HEK293T (cell line): Measurements from ENCODE around the gene AQP12A.

Experiments
- CTCF ChIA-PET: fragments of 350-600 bp; formaldehyde crosslinking; extraction: SDS; loops from one replicate; lab custom pipeline; 2021; ENCODE audit warnings: antibody characterized with exemption, inconsistent platforms; lab: Yijun Ruan, JAX
- POLR2A ChIA-PET: fragments of 350-600 bp; formaldehyde crosslinking; extraction: SDS; loops from one replicate; lab custom pipeline; 2020; ENCODE audit warnings: antibody characterized with exemption, inconsistent platforms; lab: Yijun Ruan, JAX
- DNase-seq: peaks from one replicate; pipeline ENCODE4 v3.0.0; 2012; ENCODE audit warnings: mixed read lengths; ENCODE audit errors: extremely low spot score
- ARNT ChIP-seq: fragments of 450-650 bp; IDR thresholded peaks from 2 replicates; pipeline ENCODE4 v1.6.1; 2017; ENCODE audit warnings: mild to moderate bottlenecking
- BHLHE40 ChIP-seq: fragments of 450-650 bp; IDR thresholded peaks from 2 replicates; pipeline ENCODE4 v1.6.1; 2016; ENCODE audit warnings: mild to moderate bottlenecking, moderate library complexity, borderline replicate concordance
- CTBP1 ChIP-seq: fragments of 450-650 bp; IDR thresholded peaks from 2 replicates; pipeline ENCODE4 v1.6.1; 2016; ENCODE audit warnings: borderline replicate concordance
- ELF4 ChIP-seq: fragments of 450-650 bp; IDR thresholded peaks from 2 replicates; pipeline ENCODE4 v1.6.1; 2017; ENCODE audit warnings: antibody characterized with exemption
- FOXA1 ChIP-seq: fragments of 450-650 bp; IDR thresholded peaks from 2 replicates; pipeline ENCODE4 v1.6.1; 2016; ENCODE audit warnings: mild to moderate bottlenecking
- FOXK2 ChIP-seq: fragments of 450-650 bp; IDR thresholded peaks from 2 replicates; pipeline ENCODE4 v1.6.1; 2016; ENCODE audit warnings: mild to moderate bottlenecking
- FOXM1 ChIP-seq: fragments of 450-650 bp; IDR thresholded peaks from 2 replicates; pipeline ENCODE4 v1.6.1; 2017; ENCODE audit warnings: mild to moderate bottlenecking, borderline replicate concordance
- HDGF ChIP-seq: fragments of 450-650 bp; IDR thresholded peaks from 2 replicates; pipeline ENCODE4 v1.6.1; 2017; ENCODE audit warnings: antibody characterized with exemption, borderline replicate concordance
- L3MBTL2 ChIP-seq: fragments of 450-650 bp; conservative IDR thresholded peaks from 2 replicates; pipeline ENCODE4 v1.6.1; 2016; ENCODE audit warnings: mild to moderate bottlenecking
- LEF1 ChIP-seq: fragments of 450-650 bp; IDR thresholded peaks from 2 replicates; pipeline ENCODE4 v1.6.1; 2017; ENCODE audit warnings: mild to moderate bottlenecking, borderline replicate concordance
- NFRKB ChIP-seq: fragments of 450-650 bp; IDR thresholded peaks from 2 replicates; pipeline ENCODE4 v1.6.1; 2016; ENCODE audit warnings: mild to moderate bottlenecking, moderate library complexity
- PKNOX1 ChIP-seq: fragments of 450-650 bp; IDR thresholded peaks from 2 replicates; pipeline ENCODE4 v1.6.1; 2016
- SP1 ChIP-seq: fragments of 450-650 bp; IDR thresholded peaks from 2 replicates; pipeline ENCODE4 v1.6.1; 2017
- SUZ12 ChIP-seq: fragments of 450-650 bp; IDR thresholded peaks from 2 replicates; pipeline ENCODE4 v1.6.1; 2016; ENCODE audit warnings: mild to moderate bottlenecking
- TARDBP ChIP-seq: fragments of 450-650 bp; IDR thresholded peaks from 2 replicates; pipeline ENCODE4 v1.6.1; 2016
- ZNF384 ChIP-seq: fragments of 450-650 bp; IDR thresholded peaks from 2 replicates; pipeline ENCODE4 v1.6.1; 2016

The AQP12A gene

DNA sequence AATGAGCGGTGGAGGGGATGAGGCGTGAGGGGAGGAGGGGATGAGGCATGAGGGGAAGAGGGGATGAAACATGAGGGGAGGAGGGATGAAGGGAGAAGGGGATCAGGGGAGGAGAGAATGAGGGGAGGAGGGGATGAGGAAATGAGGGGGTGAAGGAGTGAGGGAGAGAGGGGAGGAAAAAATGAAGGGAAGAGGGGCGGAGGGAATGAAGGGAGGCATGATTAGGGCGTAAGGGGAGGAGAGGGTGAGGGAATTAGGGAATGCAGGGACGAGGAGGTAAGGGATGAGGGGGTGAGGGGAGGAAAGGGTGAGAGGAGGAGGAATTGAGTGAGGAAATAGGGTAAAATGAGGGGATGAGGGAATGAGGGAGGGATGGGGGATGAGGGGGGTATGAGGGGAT, 40.5 kb downstream of the AQP12A start:
- CTCF ChIA-PET: no interaction called here
- POLR2A ChIA-PET: no interaction called here
- DNase-seq: no peak
- TF ChIP-seq LEF1 (no peak), SUZ12 (no peak), TARDBP (no peak), ZNF384 (no peak), L3MBTL2 (no peak), CTBP1 (no peak), PKNOX1 (no peak), HDGF (no peak), FOXA1 (no peak), FOXM1 (no peak), FOXK2 (no peak), ARNT (no peak), BHLHE40 (no peak), ELF4 (no peak), SP1 (no peak), NFRKB (no peak)

- POLR2A ChIA-PET: no interaction called here
- no peak for DNase-seq
- CTCF ChIA-PET: no interaction called here
- no peak for TF ChIP-seq FOXK2
Measured at GRCh38 chr2:240732911-240733622, 41.4 kb downstream of the AQP12A start.

- ChIA-PET CTCF (no interaction called here), POLR2A (no interaction called here)
- peak; percentile 34 for DNase-seq
- TF ChIP-seq SP1: no peak
- no peak for TF ChIP-seq CTBP1
Measured at GRCh38 chr2:240733803-240734495, 42.3 kb downstream of the AQP12A start.

DNA sequence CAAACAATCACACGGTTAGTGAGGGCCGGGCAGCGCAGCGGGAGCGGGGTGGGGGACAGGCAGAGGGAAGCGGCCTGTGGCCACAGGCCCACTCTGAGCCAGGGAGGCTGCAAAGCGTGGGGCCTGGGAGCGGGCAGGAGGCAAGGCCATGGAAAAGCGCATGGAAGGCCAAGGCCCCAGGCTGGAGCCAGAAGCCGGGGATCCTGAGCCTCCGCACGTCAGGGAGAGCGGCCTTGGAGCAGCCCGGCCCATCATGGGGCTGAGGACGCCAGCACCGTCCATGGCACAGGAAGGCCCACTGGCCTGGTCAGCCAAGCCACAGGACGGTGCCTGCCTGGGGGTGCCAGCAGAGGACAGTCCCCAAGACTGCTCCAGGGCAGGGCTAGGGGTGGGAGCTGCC, 43.1 kb downstream of the AQP12A start:
- POLR2A ChIA-PET: no interaction called here
- CTCF ChIA-PET: no interaction called here
- no peak for DNase-seq
- TF ChIP-seq ZNF384 (no peak), SUZ12 (no peak), CTBP1 (no peak), L3MBTL2 (no peak), TARDBP (no peak), NFRKB (no peak), PKNOX1 (no peak), FOXK2 (no peak), FOXM1 (no peak), FOXA1 (no peak), LEF1 (no peak), BHLHE40 (no peak), ELF4 (no peak), HDGF (no peak), SP1 (no peak)

DNA sequence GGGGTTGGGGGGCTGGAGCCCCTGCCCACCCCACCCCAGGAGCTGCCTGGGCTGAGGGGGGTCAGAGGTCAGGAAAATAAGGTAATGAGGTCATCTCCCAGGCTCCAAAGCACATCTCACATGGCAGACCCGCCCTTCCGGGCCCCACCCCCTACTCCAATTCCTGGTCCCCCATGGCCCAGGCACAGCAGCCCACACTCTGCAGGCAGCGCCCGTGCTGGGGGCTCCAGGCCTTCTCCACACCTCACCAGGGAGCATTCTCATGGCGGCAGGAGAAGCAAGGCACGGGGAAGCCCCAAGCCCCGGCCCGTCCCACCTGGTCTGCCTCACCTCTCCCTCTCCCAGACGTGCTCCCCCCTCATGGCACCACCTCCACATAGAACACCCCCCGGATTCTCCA, 43.8 kb downstream of the AQP12A start:
- POLR2A ChIA-PET: no interaction called here
- TF ChIP-seq ARNT: no peak
- no peak for TF ChIP-seq LEF1
- TF ChIP-seq FOXA1: no peak
- TF ChIP-seq ELF4: no peak
- no peak for TF ChIP-seq L3MBTL2
- no peak for TF ChIP-seq HDGF
- TF ChIP-seq SUZ12: no peak
- no peak for TF ChIP-seq NFRKB
- TF ChIP-seq TARDBP: no peak
- TF ChIP-seq SP1: no peak
- no peak for TF ChIP-seq ZNF384
- no peak for TF ChIP-seq CTBP1
- TF ChIP-seq PKNOX1: no peak
- no peak for TF ChIP-seq BHLHE40
- TF ChIP-seq FOXK2: no peak
- TF ChIP-seq FOXM1: no peak
- CTCF ChIA-PET: no interaction called here
- no peak for DNase-seq

DNA sequence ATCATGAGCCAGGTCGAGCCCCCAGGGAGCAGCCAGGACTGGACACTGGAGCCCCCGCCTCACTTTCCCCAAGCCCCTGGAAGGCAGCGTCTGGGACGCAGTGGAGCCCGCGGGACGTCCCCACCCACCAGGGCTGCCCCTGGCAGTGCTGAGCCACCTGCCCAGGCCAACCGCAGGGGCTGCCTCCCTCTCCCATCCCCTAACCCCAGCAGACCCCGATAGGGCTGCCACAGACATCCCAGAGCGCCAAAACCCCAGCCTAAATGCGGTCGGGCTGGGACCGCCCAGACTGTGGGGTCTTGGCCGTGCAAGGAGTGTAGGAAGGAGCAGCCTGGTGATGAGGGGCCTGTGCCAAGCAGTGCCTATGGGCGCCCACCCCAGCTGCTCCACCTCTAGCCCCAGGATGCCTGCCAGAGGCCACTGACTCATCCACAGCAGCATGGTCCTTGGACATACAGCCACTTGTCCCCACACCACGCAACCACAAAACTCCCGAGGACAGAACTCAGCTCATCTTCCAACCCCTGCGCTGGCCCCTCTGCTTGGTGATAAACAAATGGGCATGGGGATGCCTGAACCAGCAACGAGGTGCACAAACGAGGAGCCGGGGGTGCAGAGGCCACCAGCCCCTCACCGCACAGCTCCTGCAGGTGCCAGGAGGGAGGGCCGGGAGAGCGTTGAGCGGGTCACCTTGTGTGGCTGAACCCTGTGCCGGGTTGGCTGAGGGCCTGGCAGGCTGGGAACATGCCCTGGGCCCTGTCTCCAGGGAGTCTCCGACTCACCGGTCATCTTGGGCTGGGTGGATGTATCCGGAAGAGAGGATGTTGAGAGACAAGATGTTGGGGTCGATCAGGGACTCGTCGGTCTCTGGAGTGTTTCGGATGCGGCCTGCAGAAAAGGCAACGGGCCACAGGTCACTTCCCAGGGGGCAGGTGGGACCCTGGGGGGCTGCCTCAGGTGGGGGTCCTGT, 44.9 kb downstream of the AQP12A start:
- CTCF ChIA-PET: no interaction called here
- DNase-seq: no peak
- TF ChIP-seq CTBP1 (no peak), ELF4 (no peak), TARDBP (no peak), ARNT (no peak), NFRKB (no peak), SP1 (no peak), FOXK2 (no peak), ZNF384 (no peak), LEF1 (no peak), SUZ12 (no peak)
- POLR2A ChIA-PET: no interaction called here
